Upper lobe of left lung (tissue), 4 donors: ENCODE measurements around the gene UBC.

Experiments
- CTCF ChIP-seq, 6 experiments: fragments of 450-650 bp in 4 of 6; fragments of 200-600 bp in 2 of 6; sonication (generic) in 2 of 6; IDR thresholded peaks; one replicate each; pipeline ENCODE4 v1.5.1; 2016 to 2019; ENCODE audit warnings: antibody characterized with exemption in 6 of 6
- POLR2A ChIP-seq, 4 donors: fragments of 450-650 bp; IDR thresholded peaks; one replicate each; pipeline ENCODE4 v1.5.1; 2016 to 2017; ENCODE audit warnings: antibody characterized with exemption in 4 of 4, mild to moderate bottlenecking in 2 of 4

DNA sequence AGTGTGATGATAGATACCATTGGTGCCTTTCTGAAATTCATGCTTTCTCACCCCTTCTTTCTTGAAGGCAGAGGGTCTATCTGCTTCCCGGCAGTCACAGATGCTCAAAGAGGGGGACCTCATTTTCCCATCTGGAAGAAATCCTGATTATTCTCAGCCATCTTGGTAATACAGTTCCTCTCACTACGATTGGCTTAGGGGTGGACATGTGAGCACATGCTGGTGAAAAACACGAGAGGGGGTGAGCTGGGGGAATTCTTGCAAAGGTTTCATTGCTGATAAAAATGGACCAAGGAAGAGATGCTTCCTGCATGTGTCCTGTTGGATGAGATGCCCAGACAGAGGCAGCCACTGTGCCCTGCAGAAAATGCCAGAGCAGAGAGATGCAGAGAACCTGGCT lies 37.0 kb downstream of the UBC start:
- TF ChIP-seq CTCF (IDR thresholded peaks at IDR 0.05), result no peak
- no peak for TF ChIP-seq POLR2A (IDR thresholded peaks at IDR 0.05)
